KMS-11 (cell line): Measurements from ENCODE around the gene APELA.

ENCODE experiments used
- H2AFZ ChIP-seq: fragments of 200-600 bp; sonication (generic); 2 replicates; pipeline ENCODE4 v1.6.1; 2016; ENCODE audit warnings: antibody characterized with exemption, mixed run types, low read depth
- H3K27ac ChIP-seq: fragments of 200-600 bp; sonication (generic); 2 replicates; pipeline ENCODE4 v1.6.1; 2016; ENCODE audit warnings: mild to moderate bottlenecking, mixed run types
- H3K27me3 ChIP-seq: fragments of 200-600 bp; sonication (generic); 2 replicates; pipeline ENCODE4 v1.6.1; 2017; ENCODE audit warnings: mild to moderate bottlenecking, low read depth, mixed run types, moderate library complexity; ENCODE audit not compliant: insufficient read depth
- H3K36me3 ChIP-seq: fragments of 200-600 bp; sonication (generic); 2 replicates; pipeline ENCODE4 v1.6.1; 2017; ENCODE audit warnings: mild to moderate bottlenecking, mixed run types; ENCODE audit not compliant: insufficient read depth
- H3K4me1 ChIP-seq: fragments of 200-600 bp; sonication (generic); 2 replicates; pipeline ENCODE4 v1.6.1; 2016; ENCODE audit warnings: mild to moderate bottlenecking, low read depth, mixed run types; ENCODE audit not compliant: poor library complexity, severe bottlenecking
- H3K4me2 ChIP-seq: fragments of 200-600 bp; sonication (generic); 2 replicates; pipeline ENCODE4 v1.7.0; 2016; ENCODE audit warnings: mild to moderate bottlenecking, mixed run types
- H3K4me3 ChIP-seq: fragments of 200-600 bp; sonication (generic); IDR thresholded peaks from 2 replicates; pipeline ENCODE4 v1.6.1; 2017; ENCODE audit warnings: low read depth, low read length, mixed read lengths; ENCODE audit not compliant: insufficient read depth
- H3K79me2 ChIP-seq: fragments of 200-600 bp; sonication (generic); 2 replicates; pipeline ENCODE4 v1.6.1; 2016; ENCODE audit warnings: low read depth, mixed run types; ENCODE audit not compliant: insufficient read depth
- H3K9ac ChIP-seq: fragments of 200-600 bp; sonication (generic); 2 replicates; pipeline ENCODE4 v1.6.1; 2016; ENCODE audit warnings: mild to moderate bottlenecking, mixed run types
- H4K20me1 ChIP-seq: fragments of 200-600 bp; sonication (generic); 2 replicates; pipeline ENCODE4 v1.6.1; 2016; ENCODE audit warnings: mild to moderate bottlenecking, mixed run types; ENCODE audit not compliant: insufficient read depth
- CTCF ChIP-seq: fragments of 200-600 bp; sonication (generic); conservative IDR thresholded peaks from 2 replicates; pipeline ENCODE4 v1.6.1; 2017; ENCODE audit warnings: low read depth, mild to moderate bottlenecking, antibody characterized with exemption, low read length, moderate library complexity, mixed read lengths

APELA gene

GRCh38 chr4:164890691-164891090, 13.7 kb downstream of the APELA start:
- H3K27ac ChIP-seq = no peak overlapping the region
- TF ChIP-seq CTCF = no peak
- no peaks in the 10 kb centered on the region for H3K4me1 ChIP-seq
- H3K4me3 ChIP-seq = no peak overlapping the region
- H4K20me1 ChIP-seq = no peaks in the 10 kb centered on the region
- no peak overlapping the region for H2AFZ ChIP-seq
- H3K36me3 ChIP-seq = no peaks in the 10 kb centered on the region
- no peak overlapping the region for H3K9ac ChIP-seq
- no peaks in the 10 kb centered on the region for H3K27me3 ChIP-seq
- H3K4me2 ChIP-seq = no peak overlapping the region
- no peaks in the 10 kb centered on the region for H3K79me2 ChIP-seq

GRCh38 chr4:164892018-164892417, 15.0 kb downstream of the APELA start:
- no peak overlapping the region for H3K27ac ChIP-seq
- H3K36me3 ChIP-seq = no peaks in the 10 kb centered on the region
- H3K79me2 ChIP-seq = no peaks in the 10 kb centered on the region
- no peak overlapping the region for H3K4me3 ChIP-seq
- no peak overlapping the region for H2AFZ ChIP-seq
- H3K27me3 ChIP-seq = no peaks in the 10 kb centered on the region
- no peak overlapping the region for H3K9ac ChIP-seq
- TF ChIP-seq CTCF = no peak
- H4K20me1 ChIP-seq = no peaks in the 10 kb centered on the region
- H3K4me1 ChIP-seq = no peaks in the 10 kb centered on the region
- H3K4me2 ChIP-seq = no peak overlapping the region

GRCh38 chr4:164894702-164895101, 17.7 kb downstream of the APELA start:
- Histone ChIP-seq H2AFZ (no peak overlapping the region), H3K36me3 (no peaks in the 10 kb centered on the region), H3K4me3 (no peak overlapping the region), H3K4me2 (no peak overlapping the region), H3K79me2 (no peaks in the 10 kb centered on the region), H3K27ac (no peak overlapping the region), H4K20me1 (no peaks in the 10 kb centered on the region), H3K4me1 (no peaks in the 10 kb centered on the region), H3K9ac (no peak overlapping the region), H3K27me3 (no peaks in the 10 kb centered on the region)
- TF ChIP-seq CTCF = no peak

- no peak overlapping the region for H2AFZ ChIP-seq
- H3K27ac ChIP-seq = no peak overlapping the region
- H3K4me2 ChIP-seq = no peak overlapping the region
- H4K20me1 ChIP-seq = no peaks in the 10 kb centered on the region
- no peaks in the 10 kb centered on the region for H3K79me2 ChIP-seq
- H3K36me3 ChIP-seq = no peaks in the 10 kb centered on the region
- H3K27me3 ChIP-seq = no peaks in the 10 kb centered on the region
- H3K4me1 ChIP-seq = no peaks in the 10 kb centered on the region
- TF ChIP-seq CTCF = no peak
- H3K4me3 ChIP-seq = no peak overlapping the region
- no peak overlapping the region for H3K9ac ChIP-seq
Observed at GRCh38 chr4:164902608-164903007, 25.6 kb downstream of the APELA start.

GRCh38 chr4:164904336-164904735, 27.4 kb downstream of the APELA start:
- no peaks in the 10 kb centered on the region for H3K36me3 ChIP-seq
- no peak for TF ChIP-seq CTCF
- no peaks in the 10 kb centered on the region for H3K79me2 ChIP-seq
- no peak overlapping the region for H2AFZ ChIP-seq
- H3K4me2 ChIP-seq = no peak overlapping the region
- no peaks in the 10 kb centered on the region for H3K4me1 ChIP-seq
- H4K20me1 ChIP-seq = no peaks in the 10 kb centered on the region
- no peak overlapping the region for H3K9ac ChIP-seq
- no peak overlapping the region for H3K27ac ChIP-seq
- H3K27me3 ChIP-seq = no peaks in the 10 kb centered on the region
- no peak overlapping the region for H3K4me3 ChIP-seq
